KG1 (cell line): Measurements from ENCODE around the gene YAE1.
"Not testable (repeated sequence)": the region's sequence is repeated elsewhere in the genome, so short reads cannot be mapped to it uniquely, and the experiment has no call there.

Experiments used
- DNase-seq: peaks from one replicate; lab custom pipeline; 2025; lab: John Stamatoyannopoulos, UW

The YAE1 gene, protein sequence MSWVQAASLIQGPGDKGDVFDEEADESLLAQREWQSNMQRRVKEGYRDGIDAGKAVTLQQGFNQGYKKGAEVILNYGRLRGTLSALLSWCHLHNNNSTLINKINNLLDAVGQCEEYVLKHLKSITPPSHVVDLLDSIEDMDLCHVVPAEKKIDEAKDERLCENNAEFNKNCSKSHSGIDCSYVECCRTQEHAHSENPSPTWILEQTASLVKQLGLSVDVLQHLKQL

DNA sequence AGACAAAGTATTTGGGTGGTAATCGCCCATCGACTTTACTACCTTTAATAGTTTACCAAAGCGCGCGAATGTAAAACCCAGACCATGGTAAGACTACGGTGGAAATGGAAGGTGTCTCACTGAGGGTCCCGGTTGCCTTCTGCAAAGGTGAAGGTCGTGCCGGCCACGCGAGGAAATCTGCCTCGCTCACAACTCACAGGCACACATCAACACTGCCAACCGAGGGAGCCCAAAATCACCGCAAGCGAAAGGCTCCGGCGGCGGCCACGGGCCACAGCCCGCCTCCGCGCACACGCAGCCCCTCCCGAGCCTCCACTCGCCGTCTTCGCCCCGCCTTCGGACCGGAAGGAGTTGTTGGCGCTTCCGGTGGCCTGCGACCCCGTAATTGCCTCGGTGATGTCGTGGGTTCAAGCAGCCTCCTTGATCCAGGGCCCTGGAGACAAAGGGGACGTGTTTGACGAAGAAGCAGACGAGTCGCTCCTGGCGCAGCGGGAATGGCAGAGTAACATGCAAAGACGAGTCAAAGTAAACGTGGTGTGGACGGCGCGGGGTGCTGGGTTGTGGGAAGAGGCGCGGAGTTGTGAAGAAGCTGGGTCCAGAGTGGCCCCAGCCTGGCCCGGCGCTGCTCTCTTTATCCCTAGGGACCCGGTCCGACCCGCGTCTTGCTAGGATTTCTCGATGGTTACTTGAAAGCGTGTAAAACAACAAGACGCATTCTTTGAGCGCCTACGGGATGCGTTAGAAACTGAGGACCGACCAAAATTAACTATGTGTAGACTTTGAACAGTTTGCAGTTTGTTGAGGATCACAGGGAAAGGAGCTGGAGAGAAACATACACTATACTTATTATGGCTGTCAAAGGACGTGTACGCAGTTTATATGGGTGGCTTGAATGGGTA, at the start of gene YAE1:
Gene YAE1 (plus strand): TSS at position 382 of the 899 bp plus-strand sequence. CDS start 15 bp downstream, at position 397.
- peak; percentile 65 for DNase-seq

DNA sequence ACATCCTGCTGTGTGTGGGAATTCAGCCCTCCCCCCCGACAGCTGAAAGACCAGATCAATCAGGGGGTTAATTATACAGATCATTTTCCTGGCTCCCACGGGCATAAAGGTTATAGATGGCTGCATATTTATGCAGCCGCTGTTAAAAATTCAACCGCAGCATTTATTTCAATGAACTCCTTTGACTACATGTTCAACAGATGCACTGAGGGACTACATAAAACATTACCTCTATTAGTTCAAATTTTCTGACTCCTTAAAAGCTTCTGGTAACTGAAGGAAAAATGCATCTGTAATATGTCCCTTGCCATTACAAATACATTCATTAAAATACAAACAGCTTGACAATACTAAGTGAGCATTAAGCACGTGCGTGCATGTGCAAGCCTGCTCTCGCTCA, 49.7 kb upstream of the YAE1 start:
- no peak for DNase-seq

DNA sequence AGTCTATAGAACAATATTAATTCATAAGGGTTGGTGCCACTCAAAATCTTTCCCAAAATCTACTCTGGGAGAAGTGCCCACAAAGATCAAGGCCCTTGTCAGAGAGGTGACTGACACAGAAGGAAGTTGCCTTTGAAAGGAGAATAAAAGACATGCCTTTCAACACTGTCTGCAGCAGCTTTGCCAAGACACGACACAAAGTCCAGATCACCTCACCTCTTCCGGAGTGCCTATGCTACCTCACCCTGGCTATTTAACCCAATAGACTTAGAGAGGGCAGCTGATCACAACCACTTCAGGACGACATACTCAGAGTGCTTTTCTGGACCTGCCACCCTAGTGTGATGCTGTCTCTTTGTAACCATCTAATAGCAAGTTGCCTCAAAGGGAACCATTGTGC, 49.0 kb upstream of the YAE1 start:
- no peak for DNase-seq

DNA sequence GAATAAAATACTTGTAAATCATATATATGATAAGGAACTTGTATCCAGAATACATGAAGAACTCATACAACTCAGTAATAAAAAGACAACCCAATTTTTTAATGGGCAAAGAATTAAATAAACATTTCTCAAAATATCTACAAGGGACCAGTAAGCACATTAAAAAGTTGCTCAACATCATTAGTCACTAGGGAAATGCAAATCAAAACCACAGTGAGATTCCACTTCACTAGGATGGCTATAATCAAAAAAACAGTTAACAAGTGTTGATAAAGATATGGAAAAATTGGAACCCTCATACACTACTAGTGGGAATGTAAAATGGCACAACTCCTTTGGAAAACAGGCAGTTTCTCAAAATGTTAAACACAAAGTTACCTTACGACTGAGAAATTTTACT, 40.3 kb upstream of the YAE1 start:
- no peak for DNase-seq

DNA sequence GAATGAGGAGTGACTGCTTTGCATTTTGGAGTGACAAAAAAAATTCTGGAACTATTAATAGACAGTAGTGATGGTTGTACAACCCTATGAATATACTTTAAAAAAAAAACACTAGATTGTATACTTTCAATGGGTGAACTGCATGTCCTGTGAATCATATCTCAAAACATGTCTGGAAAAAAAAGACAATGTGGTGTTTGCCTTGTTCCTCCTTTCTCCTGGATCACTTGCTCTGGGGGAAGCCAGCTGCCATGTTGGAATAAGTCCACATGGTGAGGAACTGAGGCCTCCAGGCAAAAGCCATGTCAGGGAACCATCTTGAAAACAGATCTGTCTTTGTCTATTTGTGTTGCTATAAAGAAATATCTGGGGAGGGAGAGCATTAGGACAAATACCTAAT, 39.5 kb upstream of the YAE1 start:
- DNase-seq = no peak

DNA sequence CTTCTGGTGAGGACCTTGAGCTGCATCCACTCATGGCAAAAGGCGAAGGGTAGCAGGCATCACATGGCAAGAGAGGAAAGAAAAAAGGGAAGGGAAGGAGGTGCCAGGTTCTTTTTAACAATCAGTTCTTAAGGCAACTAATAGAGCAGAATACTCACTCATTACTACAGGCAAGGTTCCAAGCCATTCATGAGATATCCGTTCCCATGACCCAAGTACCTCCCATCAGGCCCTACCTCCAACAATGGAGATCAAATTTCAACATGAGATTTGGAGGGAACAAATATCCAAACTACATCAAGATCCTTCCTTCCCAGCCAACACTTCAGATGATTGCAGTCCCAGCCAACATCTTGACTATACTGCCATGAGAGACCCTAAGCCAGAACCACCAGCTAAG, 38.9 kb upstream of the YAE1 start:
- DNase-seq = no peak

DNA sequence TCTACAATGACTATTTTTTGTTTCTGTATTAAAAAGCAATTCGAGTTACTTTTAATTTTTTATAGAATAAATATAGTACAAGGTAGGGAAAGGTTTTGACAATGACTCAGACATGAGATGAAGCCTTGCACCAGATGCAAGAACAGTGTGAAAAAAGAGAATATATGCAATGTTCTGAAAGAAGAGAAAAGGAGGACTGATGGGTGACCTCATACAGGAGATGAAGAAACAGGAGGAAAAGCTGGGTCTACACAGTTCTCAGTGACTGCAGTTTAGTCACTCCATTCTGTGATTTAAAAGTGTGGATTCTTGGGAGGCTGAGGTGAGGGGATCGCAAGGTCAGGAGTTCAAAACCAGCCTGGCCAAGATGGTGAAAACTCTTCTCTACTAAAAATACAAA, 38.3 kb upstream of the YAE1 start:
- no peak for DNase-seq

DNA sequence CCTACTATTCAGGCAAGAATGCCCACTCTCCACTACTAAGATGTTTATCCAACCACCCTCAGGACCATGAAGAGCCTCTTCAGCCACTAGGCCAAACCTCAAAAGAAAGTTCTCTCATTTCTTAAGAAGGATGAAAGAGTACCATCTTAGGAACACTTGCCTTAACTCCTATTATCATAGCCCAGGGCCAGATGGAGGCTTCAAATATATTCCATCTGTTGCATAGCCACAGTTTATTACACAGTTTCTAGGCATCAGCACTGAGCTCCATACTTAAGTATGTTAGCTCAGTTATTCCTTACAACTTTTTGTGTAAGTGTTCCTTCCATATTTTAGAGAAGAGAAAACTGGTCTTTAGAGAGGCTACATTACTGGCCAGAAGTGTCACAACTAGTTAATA, 37.4 kb upstream of the YAE1 start:
- no peak for DNase-seq

DNA sequence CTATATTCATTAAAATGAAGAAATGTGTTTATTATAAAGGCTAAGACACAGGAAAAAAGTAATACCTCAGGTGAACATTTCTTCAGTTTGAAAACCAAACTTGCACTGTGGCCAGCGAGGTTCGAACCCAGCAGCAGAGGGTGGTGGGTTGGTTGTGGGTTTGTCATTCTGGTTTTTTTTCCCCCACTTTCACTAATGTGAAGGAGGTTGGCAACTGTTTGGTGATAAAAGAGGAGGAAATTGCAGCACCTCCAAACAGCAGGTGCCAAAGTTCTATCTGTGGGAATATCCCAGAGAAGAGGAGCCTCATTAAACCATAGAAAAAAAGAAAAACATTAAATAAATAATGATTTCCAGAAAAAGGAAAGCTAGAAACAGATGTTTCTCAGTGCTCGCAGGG, 36.6 kb upstream of the YAE1 start:
- no peak for DNase-seq

DNA sequence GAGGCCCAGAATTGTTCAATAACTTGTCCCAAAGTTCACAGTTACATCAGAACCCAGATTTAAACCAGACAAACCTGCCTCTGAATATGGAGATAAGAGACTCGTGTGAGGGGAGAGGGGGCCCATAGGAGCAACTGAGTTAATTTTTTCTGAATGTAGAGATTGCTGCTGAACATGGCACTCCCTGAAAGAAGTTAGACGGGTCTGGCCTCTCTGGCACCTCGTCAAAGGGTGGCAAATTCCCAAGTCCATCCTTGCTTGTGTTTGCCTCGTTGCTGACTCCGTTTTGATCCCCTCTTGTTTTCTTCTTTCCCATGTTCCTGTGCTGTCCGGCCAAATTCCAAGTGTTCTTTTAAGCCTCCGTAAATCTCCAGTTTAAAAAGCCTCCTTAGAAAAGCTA, 35.2 kb upstream of the YAE1 start:
- DNase-seq = no peak

DNA sequence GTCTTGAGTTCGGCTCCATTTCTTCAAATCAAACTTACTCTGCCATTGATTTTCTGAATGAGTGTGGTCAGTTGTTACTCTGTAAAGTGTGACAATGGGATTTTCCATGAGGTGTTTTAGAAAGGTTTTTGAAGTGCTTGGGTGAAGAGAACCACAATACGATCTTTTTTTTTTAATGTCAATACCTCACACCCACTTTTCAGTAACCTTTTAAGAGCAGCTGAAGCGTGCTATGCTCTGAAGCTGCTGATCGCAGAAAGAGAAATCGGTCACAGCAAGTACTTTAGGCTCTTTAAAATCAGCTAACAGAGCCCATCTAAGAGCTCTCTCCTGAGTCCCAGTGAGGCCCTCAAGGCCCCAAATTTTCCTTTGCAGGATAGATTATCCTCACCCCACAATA, 34.4 kb upstream of the YAE1 start:
- no peak for DNase-seq

DNA sequence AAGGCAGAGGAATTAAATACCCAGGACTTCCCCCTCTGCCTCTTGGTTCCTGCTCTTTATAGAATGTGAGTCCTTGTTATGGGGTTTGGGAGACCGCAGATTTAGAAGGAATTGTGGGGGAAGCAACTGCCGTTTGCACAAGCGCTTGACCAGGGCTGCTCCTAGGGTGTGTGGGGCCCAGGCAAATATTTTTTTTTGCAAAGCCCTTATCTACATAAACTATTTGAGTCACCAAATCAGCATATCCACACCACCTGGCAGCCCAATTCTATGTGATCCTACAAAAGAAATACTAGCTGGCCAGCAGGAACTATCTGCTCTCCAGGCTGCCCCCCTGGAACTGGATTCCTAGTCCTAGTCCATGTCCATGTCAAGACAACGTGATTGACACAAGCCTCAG, 33.4 kb upstream of the YAE1 start:
- DNase-seq = no peak

DNA sequence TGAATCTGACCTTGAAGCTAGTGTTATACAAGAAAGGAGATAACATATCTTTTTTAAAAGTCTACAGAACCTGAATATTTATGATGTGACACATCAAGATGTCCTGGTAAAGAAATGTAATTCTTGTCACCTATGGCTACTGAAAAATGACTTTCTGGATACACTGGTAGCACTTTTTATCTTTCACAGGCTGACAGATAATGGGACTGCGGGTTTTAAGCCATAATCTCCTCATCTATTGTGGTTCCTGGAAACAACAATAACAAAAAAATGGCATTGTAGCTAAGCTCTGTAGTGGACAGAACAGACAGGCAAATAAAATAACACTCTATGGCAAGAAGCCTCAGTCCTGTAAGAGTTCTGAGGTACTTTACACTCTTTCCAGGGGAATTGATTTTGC, 31.6 kb upstream of the YAE1 start:
- no peak for DNase-seq

DNA sequence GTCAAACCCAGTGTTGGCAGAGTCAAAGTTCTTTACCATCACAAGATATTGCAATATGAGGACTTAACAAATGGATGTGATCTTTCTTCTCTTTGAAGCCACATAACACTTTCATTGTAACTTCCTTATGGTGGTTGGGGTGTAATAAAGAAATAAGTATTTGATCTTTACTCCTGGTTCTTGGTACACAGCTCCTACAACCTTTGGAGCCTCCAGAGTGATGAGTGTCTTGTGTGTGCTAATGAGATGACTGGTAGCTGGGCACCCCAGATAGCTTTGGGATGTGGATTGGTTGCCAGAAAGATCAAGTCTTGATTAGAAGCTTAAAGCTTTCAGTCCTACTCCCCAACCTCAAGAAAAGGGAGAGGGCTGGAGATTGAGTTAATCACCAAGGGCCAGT, 31.1 kb upstream of the YAE1 start:
- DNase-seq = no peak

DNA sequence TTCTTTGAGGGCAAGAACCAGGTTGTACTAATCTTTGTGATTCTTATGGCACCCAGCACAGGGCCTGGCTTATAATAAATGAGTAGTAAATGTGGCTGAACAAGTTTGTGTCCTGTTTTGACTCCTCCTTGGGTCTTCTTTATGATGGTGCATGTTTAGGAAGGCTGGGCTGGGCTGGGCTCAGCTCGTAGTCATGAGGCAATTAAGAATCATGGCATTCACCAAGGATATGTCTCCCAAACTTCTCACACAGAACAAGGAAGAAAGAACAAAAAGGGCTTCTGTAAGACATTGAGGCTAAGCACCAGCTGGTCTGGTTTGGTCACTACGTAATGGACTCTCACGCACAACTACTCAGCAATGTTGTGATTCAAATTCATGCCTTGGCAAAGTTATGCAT, 30.5 kb upstream of the YAE1 start:
- DNase-seq = no peak

DNA sequence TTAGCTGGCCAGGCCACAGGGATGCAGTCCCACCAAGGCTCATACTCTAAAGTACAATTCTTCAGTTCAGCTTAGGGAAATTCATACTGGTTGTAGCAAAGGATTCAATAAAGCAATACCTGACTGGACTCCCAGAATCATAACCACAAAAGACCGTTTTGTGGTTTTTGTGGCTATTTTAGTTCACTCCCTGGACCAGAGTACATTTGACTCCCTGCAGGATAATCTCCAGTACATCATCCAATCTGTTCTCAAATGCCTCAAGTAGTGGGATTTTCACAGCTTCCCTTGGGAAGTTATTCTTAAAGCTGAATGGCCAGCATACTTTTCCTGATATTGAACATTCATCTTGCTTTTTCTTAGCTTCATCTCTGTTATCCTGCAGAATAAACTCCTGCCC, 29.3 kb upstream of the YAE1 start:
- DNase-seq = no peak

DNA sequence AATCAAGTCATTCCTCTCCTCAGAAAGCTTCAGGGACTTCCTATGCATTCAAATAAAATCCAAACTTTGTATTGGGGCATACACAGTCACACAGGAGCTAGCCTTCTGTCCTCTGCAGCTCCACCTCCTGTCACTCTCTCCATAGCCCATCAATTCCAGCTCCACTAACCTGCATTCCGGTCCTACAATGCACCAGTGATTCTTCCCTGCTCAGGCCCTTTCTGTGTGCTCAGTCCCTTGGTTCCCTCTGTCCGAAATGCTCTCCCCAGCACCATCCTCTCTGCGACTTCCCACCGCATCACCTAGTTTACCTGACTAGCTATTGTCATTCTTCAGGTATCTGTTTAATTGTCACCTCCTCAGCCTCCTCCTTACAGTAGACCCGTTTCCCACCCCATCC, 26.4 kb upstream of the YAE1 start:
- DNase-seq = no peak

DNA sequence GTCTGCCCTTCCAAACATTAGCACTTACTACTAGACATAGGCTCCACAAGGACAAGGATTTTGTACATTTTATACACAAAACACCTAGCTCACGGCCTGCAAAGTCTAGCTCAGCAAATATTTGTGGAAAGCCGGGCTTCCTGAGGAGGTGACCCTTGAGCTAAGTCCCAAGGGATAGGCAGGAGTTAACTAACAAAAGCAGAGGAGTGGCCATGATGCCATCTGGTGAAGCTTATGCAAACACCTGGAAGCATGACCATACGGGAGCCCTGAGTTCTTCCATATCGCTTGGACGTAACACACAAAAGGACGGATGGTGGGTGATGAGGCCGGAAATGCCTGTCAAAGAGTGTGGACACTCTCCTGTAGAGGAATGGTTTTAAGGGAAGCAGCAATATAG, 25.9 kb upstream of the YAE1 start:
- DNase-seq = no peak

DNA sequence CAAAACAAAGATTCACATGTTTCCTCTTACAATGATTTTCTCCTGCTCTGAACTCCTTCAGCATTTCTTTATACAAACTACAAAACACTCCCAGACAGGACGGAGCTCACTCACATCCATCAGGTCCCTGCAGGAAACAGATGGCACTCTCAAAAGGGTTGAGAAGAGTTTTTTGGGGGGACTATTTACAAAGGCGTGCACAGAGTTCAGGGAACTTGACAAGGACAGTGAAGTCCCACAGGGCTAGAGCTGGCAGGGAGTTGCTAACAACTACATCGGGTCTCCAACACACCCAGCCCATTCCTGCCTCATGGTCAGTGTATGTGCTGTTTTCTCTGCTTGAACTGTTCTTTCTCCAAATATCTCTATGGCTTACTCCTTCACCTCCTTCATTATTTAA, 24.7 kb upstream of the YAE1 start:
- no peak for DNase-seq

DNA sequence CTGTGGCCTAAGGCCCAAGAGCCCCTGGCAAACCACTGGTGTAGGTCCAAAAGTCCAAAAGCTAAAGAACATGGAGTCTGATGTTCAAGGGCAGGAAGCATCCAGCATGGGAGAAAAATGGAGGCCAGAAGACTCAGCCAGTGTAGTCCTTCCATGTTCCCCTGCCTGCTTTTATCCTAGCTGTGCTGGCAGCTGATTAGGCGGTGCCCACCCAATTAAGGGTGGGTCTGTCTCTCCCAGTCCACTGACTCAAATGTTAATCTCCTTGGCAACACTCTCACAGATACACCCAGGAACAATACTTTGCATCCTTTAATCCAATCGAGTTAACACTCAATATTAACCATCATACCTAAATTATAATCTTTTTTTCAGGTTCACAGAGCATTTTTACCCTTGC, 21.4 kb upstream of the YAE1 start:
- DNase-seq = not testable (repeated sequence)

DNA sequence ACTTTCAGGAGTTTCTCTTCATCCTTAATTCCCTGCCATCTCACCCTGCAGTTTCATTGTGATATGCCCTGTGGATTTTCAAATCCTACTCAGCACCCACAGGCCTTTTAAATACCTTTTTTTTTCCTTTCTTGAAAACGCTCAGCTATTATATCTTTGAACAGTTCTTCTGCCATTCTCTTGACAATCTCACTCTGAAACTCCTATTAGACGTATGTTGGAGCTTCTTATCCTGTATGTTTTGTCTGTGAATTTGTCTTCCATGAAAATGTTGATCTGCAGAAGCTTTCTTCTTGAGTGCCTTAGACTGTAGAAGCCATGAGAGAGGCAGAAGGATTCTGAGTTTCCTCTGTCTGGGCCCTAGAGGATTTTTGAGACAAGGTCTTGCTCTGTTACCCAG, 18.9 kb upstream of the YAE1 start:
- no peak for DNase-seq

DNA sequence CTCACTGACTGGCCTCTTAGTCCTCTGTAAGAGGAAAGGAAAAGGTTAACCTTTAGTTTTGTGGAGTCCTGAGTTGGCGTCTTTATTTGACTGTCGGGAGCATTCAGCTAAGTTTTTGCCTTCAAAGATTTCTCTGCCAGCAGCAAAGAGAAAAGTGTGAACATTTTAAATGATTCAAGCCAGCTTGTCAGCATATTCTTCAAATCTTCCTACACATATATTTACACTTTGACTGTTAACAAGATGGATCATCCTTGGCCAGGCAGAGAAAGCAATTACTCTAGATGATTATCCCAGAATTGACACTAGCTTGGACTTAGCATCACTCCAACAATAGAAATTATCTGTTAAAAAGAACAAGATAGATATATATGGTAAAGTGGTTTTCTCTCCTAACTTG, 15.8 kb upstream of the YAE1 start:
- DNase-seq = no peak

DNA sequence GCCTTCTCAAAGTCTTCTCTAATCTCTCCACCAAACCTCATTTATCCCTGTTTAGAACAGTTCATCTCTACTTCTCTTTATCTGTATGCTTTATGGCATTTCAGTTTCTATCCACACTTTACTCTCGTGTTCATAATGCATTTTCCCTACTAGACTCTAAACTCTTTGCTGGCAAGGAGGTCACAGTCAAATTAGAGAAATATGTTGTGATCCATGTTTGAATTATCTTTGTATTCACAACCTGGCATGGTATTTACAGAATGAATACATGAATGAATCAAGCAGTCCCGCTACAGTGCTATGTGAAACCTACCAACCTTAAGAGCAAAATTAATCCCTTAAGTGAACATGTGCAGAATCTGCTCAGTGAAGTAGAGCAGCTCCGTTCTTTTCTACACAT, 12.8 kb upstream of the YAE1 start:
- DNase-seq = no peak
